Sciatic nerve (tissue), 2 donors: ENCODE measurements around the gene ACAP2. TPM values are rescaled to one million over a fixed set of nuclear protein-coding genes. Genes with fewer than 3 reads are reported as not detected.
A peak's percentile ranks its signal among the peaks of the same experiment; 100 is the strongest.

Experiments
- ATAC-seq: fragments of 200-7000 bp; cut with Tn5 transposase; one replicate; pipeline ENCODE4 v1.9.1; 2020; ENCODE audit warnings: mild to moderate bottlenecking, moderate library complexity
- DNase-seq: peaks from one replicate; pipeline ENCODE4 v3.0.0-alpha.2; 2020; ENCODE audit warnings: low spot score
- intact Hi-C: fragments of 100-400 bp; cut with DNase I; formaldehyde crosslinking; loops from one replicate; pipeline ENCODE4 v1.14.2; 2022
- total RNA-seq: library from RNA; stranded (reverse); fragmentation: NEBNext Ultra II Directional; extraction: Animal tissue kit (Norgen Biotek cat#: 25700); gene quantifications from one replicate; pipeline ENCODE4 v1.2.1, GENCODE V29; 2021
- donor health status: DM: no; HTN: no; CAD: no.
- donor health status: DM: no; HTN: no; CAD: no.

The ACAP2 gene
- total RNA-seq, 1 donor from 2014 or later: 77.4 TPM

- ATAC-seq (no peak), DNase-seq (no peak)
- intact Hi-C loops: loop anchor here (5.0 to 10.0 kb wide), 3 partner anchors 141 to 584 kb away; partner anchors contain the start of genes FAM43A and LSG1
Measured at GRCh38 chr3:195255571-195256501, 187.0 kb downstream of the ACAP2 start.

- DNase-seq (no peak), ATAC-seq (no peak)
- intact Hi-C loops: loop anchor here (5.0 to 10.0 kb wide), 3 partner anchors 140 to 583 kb away; partner anchors contain the start of genes FAM43A and LSG1
Measured at GRCh38 chr3:195255176-195255500, 187.7 kb downstream of the ACAP2 start.

GRCh38 chr3:195254454-195255175 lies 188.2 kb downstream of the ACAP2 start:
- ATAC-seq: no peak
- intact Hi-C loops: loop anchor here (5.0 to 10.0 kb wide), 3 partner anchors 140 to 582 kb away; partner anchors contain the start of genes FAM43A and LSG1
- DNase-seq: no peak

GRCh38 chr3:195253923-195254432 lies 188.8 kb downstream of the ACAP2 start:
- ATAC-seq (no peak), DNase-seq (no peak)
- intact Hi-C loops: loop anchor here (10.0 kb wide), 1 partner anchor 139 kb away; no protein-coding TSS in a partner anchor

- DNase-seq: no peak
- ATAC-seq: no peak
- intact Hi-C loops: loop anchor here (10.0 kb wide), 1 partner anchor 137 kb away; no protein-coding TSS in a partner anchor
Measured at GRCh38 chr3:195251336-195252065, 191.3 kb downstream of the ACAP2 start.

GRCh38 chr3:195250473-195251251 lies 192.2 kb downstream of the ACAP2 start:
- intact Hi-C loops: loop anchor here (10.0 kb wide), 1 partner anchor 136 kb away; no protein-coding TSS in a partner anchor
- peak; percentile 83 for ATAC-seq
- no peak for DNase-seq

- intact Hi-C loops: loop anchor here (10.0 kb wide), 1 partner anchor 135 kb away; no protein-coding TSS in a partner anchor
- no peak for DNase-seq
- ATAC-seq: no peak
Measured at GRCh38 chr3:195249858-195250464, 192.9 kb downstream of the ACAP2 start.

GRCh38 chr3:195249057-195249770 lies 193.6 kb downstream of the ACAP2 start:
- intact Hi-C loops: no loop called here
- DNase-seq: no peak
- ATAC-seq: no peak

GRCh38 chr3:195248281-195248680 lies 194.5 kb downstream of the ACAP2 start:
- ATAC-seq: no peak
- DNase-seq: peak; percentile 22
- intact Hi-C loops: no loop called here

- ATAC-seq (no peak), DNase-seq (no peak)
- intact Hi-C loops: no loop called here
Measured at GRCh38 chr3:195247863-195248189, 195.0 kb downstream of the ACAP2 start.

GRCh38 chr3:195247086-195247862 lies 195.5 kb downstream of the ACAP2 start:
- ATAC-seq: no peak
- DNase-seq: no peak
- intact Hi-C loops: no loop called here

- intact Hi-C loops: no loop called here
- DNase-seq: no peak
- no peak for ATAC-seq
Measured at GRCh38 chr3:195246581-195246995, 196.2 kb downstream of the ACAP2 start.

- ATAC-seq (no peak), DNase-seq (no peak)
- intact Hi-C loops: no loop called here
Measured at GRCh38 chr3:195245531-195245951, 197.3 kb downstream of the ACAP2 start.

- intact Hi-C loops: no loop called here
- ATAC-seq (no peak), DNase-seq (no peak)
Measured at GRCh38 chr3:195241592-195242355, 201.0 kb downstream of the ACAP2 start.

GRCh38 chr3:195240939-195241338 lies 201.9 kb downstream of the ACAP2 start:
- intact Hi-C loops: no loop called here
- ATAC-seq (no peak), DNase-seq (no peak)
